Breast epithelium (tissue), 4 donors: ENCODE measurements around the gene CFL1. TPM values are rescaled to one million over a fixed set of nuclear protein-coding genes. Genes with fewer than 3 reads are reported as not detected.

ENCODE experiments used
- DNase-seq, 2 donors: peaks; one replicate each; pipeline ENCODE4 v3.0.0-alpha.2; 2019; ENCODE audit warnings: low spot score in 2 of 2
- H3K27ac ChIP-seq, 2 donors: fragments of 200-600 bp; sonication (generic) in 1 of 2; one replicate each; pipeline ENCODE4 v1.5.1; 2016 to 2019; ENCODE audit warnings: mild to moderate bottlenecking in 1 of 2
- H3K27me3 ChIP-seq, 2 donors: fragments of 200-600 bp; sonication (generic) in 1 of 2; one replicate each; pipeline versions ENCODE4 v1.5.1 to v1.6.0; 2017 to 2019; ENCODE audit warnings: control low read depth in 1 of 2, mild to moderate bottlenecking in 1 of 2
- H3K36me3 ChIP-seq: fragments of 200-600 bp; one replicate; pipeline ENCODE4 v1.5.1; 2019
- H3K4me1 ChIP-seq, 2 donors: fragments of 200-600 bp; sonication (generic); one replicate each; pipeline ENCODE4 v1.5.1; 2016 to 2019; ENCODE audit warnings: control low read depth in 1 of 2
- H3K4me3 ChIP-seq, 3 donors: fragments of 200-600 bp; sonication (generic); 1 replicate in 2 of 3; 2 replicates in 1 of 3; pipeline ENCODE4 v1.5.1; 2016 to 2019; ENCODE audit warnings: mild to moderate bottlenecking in 3 of 3, moderate library complexity in 2 of 3
- H3K9me3 ChIP-seq, 2 donors: fragments of 200-600 bp; sonication (generic) in 1 of 2; one replicate each; pipeline ENCODE4 v1.5.1; 2016 to 2019; ENCODE audit warnings: control low read depth in 1 of 2
- POLR2A ChIP-seq: fragments of 450-650 bp; IDR thresholded peaks from one replicate; pipeline ENCODE4 v1.6.1; 2016; ENCODE audit warnings: antibody characterized with exemption, mild to moderate bottlenecking, moderate library complexity
- POLR2AphosphoS5 ChIP-seq, 3 donors: sonication (generic); formaldehyde crosslinking; IDR thresholded peaks; one replicate each; pipeline ENCODE4 v1.6.1; 2017; ENCODE audit warnings: antibody characterized with exemption in 3 of 3
- intact Hi-C: fragments of 100-400 bp; cut with DNase I; formaldehyde crosslinking; loops from one replicate; pipeline ENCODE4 v1.15.1; 2023; ENCODE audit warnings: low total_unique reads
- total RNA-seq, 3 donors: library from RNA; depleted of rRNA; stranded (reverse); fragments of >200 nt; gene quantifications; one replicate each; pipeline ENCODE4 v1.1.0, GENCODE V29; 2016
- TF ChIP-seq, protein P1 (sequence below), 3 donors: fragments of 450-650 bp; IDR thresholded peaks; one replicate each; pipeline ENCODE4 v1.5.1; 2016 to 2017; ENCODE audit warnings: antibody characterized with exemption in 3 of 3, mild to moderate bottlenecking in 3 of 3, moderate library complexity in 3 of 3

Gene CFL1
- 100 to 1,000 TPM; 407 to 564 (median 453) TPM for total RNA-seq

- intact Hi-C loops, result no loop called here
- TF ChIP-seq POLR2AphosphoS5 (IDR thresholded peaks at IDR 0.05) (peak; percentile 96 to 97 (median 96)), POLR2A (peak; percentile 80)
- TF ChIP-seq, protein P1, sequence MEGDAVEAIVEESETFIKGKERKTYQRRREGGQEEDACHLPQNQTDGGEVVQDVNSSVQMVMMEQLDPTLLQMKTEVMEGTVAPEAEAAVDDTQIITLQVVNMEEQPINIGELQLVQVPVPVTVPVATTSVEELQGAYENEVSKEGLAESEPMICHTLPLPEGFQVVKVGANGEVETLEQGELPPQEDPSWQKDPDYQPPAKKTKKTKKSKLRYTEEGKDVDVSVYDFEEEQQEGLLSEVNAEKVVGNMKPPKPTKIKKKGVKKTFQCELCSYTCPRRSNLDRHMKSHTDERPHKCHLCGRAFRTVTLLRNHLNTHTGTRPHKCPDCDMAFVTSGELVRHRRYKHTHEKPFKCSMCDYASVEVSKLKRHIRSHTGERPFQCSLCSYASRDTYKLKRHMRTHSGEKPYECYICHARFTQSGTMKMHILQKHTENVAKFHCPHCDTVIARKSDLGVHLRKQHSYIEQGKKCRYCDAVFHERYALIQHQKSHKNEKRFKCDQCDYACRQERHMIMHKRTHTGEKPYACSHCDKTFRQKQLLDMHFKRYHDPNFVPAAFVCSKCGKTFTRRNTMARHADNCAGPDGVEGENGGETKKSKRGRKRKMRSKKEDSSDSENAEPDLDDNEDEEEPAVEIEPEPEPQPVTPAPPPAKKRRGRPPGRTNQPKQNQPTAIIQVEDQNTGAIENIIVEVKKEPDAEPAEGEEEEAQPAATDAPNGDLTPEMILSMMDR (IDR thresholded peaks at IDR 0.05), result no peak
Observed at GRCh38 chr11:65857853-65858680, at the start of gene CFL1. CFL1 (minus strand) TSS chr11:65858180; CDS start chr11:65858099, 81 bp downstream.

DNA sequence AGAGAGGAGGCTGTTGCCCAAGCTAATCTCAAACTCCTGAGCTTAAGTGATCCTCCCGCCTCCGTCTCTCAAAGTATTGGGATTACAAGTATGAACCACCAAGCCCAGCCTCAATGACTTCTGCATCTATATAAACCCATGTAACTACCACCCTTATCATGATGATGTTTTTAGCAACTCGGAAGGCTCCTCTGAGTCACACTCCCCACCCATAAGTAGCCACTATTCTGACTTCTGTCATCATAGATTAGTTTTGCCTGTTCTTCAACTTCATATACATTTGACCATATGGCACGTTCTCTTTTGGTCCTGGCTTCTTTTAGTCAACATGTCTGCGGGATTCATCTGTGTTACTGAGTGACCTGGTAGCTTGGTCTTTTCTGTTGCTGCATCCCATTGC lies 48.6 kb upstream of the CFL1 start:
- DNase-seq, result no peak
- no peaks in the 10 kb centered on the region for H3K36me3 ChIP-seq
- H3K9me3 ChIP-seq, result no peaks in the 10 kb centered on the region
- intact Hi-C loops, result no loop called here
- no peaks in the 10 kb centered on the region for H3K4me1 ChIP-seq
- TF ChIP-seq POLR2A (no peak), POLR2AphosphoS5 (IDR thresholded peaks at IDR 0.05) (no peak)
- TF ChIP-seq, protein P1 (IDR thresholded peaks at IDR 0.05), result no peak
- no peak overlapping the region for H3K4me3 ChIP-seq
- no peak overlapping the region for H3K27ac ChIP-seq
- H3K27me3 ChIP-seq, result no peaks in the 10 kb centered on the region

More at GRCh38 chr11:65857853-65858680, at the start of gene CFL1:
- Histone ChIP-seq H3K9me3 (no peaks in the 10 kb centered on the region), H3K27me3 (no peaks in the 10 kb centered on the region), H3K4me3 (peak within 1 kb of the TSS; percentile 85 to 100 (median 99)), H3K4me1 (peaks cover 7 to 16% of the 10 kb centered on the region in 2 donors), H3K36me3 (no peaks in the 10 kb centered on the region), H3K27ac (peak within 1 kb of the TSS; percentile 97 to 99)
- DNase-seq, result peak; percentile 99

GRCh38 chr11:65903715-65904114 lies 45.7 kb upstream of the CFL1 start:
- TF ChIP-seq POLR2A (no peak), POLR2AphosphoS5 (IDR thresholded peaks at IDR 0.05) (no peak)
- TF ChIP-seq, protein P1 (IDR thresholded peaks at IDR 0.05), result no peak
- Histone ChIP-seq H3K27ac (no peak overlapping the region), H3K27me3 (peaks cover 0 to 8% of the 10 kb centered on the region in 2 donors), H3K4me3 (no peak overlapping the region), H3K4me1 (peaks cover 0 to 6% of the 10 kb centered on the region in 2 donors), H3K36me3 (no peaks in the 10 kb centered on the region), H3K9me3 (no peaks in the 10 kb centered on the region)
- no peak for DNase-seq
- intact Hi-C loops, result no loop called here

DNA sequence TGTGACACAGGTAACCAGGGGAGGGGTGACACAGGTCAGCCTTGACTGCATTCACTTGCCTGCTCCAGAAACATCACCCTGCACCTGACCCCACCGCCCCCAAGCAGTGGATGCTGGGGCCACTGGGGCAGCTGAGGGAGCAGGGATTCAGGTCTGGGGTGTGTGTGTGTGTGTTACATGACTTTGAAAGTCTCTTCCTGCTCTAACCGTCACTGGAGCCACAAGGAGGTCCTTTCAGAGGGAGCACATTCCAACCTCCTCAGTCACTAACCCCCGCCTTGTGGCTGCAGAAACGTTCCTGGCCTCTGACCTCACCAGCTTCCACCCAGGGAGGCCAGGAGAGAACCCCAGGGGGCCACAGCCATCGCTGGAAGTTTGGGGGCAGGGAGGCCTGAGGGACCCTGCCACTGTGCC lies 45.1 kb upstream of the CFL1 start:
- intact Hi-C loops, result no loop called here
- TF ChIP-seq, protein P1 (IDR thresholded peaks at IDR 0.05), result no peak
- no peak for TF ChIP-seq POLR2AphosphoS5 (IDR thresholded peaks at IDR 0.05)
- no peak for TF ChIP-seq POLR2A
- DNase-seq, result no peak
- H3K4me1 ChIP-seq, result peaks cover 0 to 6% of the 10 kb centered on the region in 2 donors
- H3K27ac ChIP-seq, result no peak overlapping the region
- no peaks in the 10 kb centered on the region for H3K36me3 ChIP-seq
- no peaks in the 10 kb centered on the region for H3K9me3 ChIP-seq
- H3K27me3 ChIP-seq, result peaks cover 0 to 8% of the 10 kb centered on the region in 2 donors
- H3K4me3 ChIP-seq, result no peak overlapping the region

GRCh38 chr11:65900899-65901180 lies 42.9 kb upstream of the CFL1 start:
- Histone ChIP-seq H3K27ac (peak overlapping the region in 1 of 2 donors; percentile 46), H3K36me3 (no peaks in the 10 kb centered on the region), H3K9me3 (no peaks in the 10 kb centered on the region), H3K27me3 (peaks cover 0 to 8% of the 10 kb centered on the region in 2 donors), H3K4me1 (peaks cover 0 to 6% of the 10 kb centered on the region in 2 donors), H3K4me3 (peak overlapping the region; percentile 52 to 89 (median 53))
- TF ChIP-seq, protein P1 (IDR thresholded peaks at IDR 0.05), result no peak
- TF ChIP-seq POLR2AphosphoS5 (IDR thresholded peaks at IDR 0.05) (no peak), POLR2A (no peak)
- intact Hi-C loops, result no loop called here
- no peak for DNase-seq
